ENCODE results near the gene SH3BP1. TPM values are rescaled to one million over a fixed set of nuclear protein-coding genes. Genes with fewer than 3 reads are reported as not detected.
"Not testable (repeated sequence)": the region's sequence is repeated elsewhere in the genome, so short reads cannot be mapped to it uniquely, and the experiment has no call there.

SH3BP1 gene
- total and polyA plus RNA-seq, 2 experiments from 2014 or later = 9.5 to 46.7 TPM

GRCh38 chr22:37692627-37693285 is 53.3 kb downstream of the SH3BP1 start:
- H3K4me2 ChIP-seq = no peak overlapping the region
- no peak for DNase-seq (ENCODE audit: low spot score)
- Mint-ChIP-seq H3K27me3 (ENCODE audit: insufficient read depth, low read depth, poor library complexity) (peaks cover 16% of the 10 kb centered on the region), H3K9me3 (no peaks in the 10 kb centered on the region), H3K4me3 (no peak overlapping the region), H3K27ac (no peak overlapping the region), H3K4me1 (peaks cover 5% of the 10 kb centered on the region), H3K36me3 (ENCODE audit: low read depth) (peaks cover 42% of the 10 kb centered on the region)
- no peak overlapping the region for H3K27ac ChIP-seq (ENCODE audit: low read depth)
- no peaks in the 10 kb centered on the region for H3K27me3 ChIP-seq (ENCODE audit: insufficient read depth)
- H3K36me3 ChIP-seq (ENCODE audit: insufficient read depth) = no peaks in the 10 kb centered on the region
- no peak overlapping the region for H2AFZ ChIP-seq
- H3K79me2 ChIP-seq (replicated peaks; ENCODE audit: insufficient read depth) = peaks cover under 1% of the 10 kb centered on the region; the same call in 1 of the 2 replicates
- no peaks in the 10 kb centered on the region for H4K20me1 ChIP-seq (replicated peaks; ENCODE audit: insufficient read depth)
- peaks cover 6% of the 10 kb centered on the region for H3K4me1 ChIP-seq (ENCODE audit: insufficient read depth)
- peaks cover 8% of the 10 kb centered on the region for H3F3A ChIP-seq (replicated peaks; ENCODE audit: low read depth)
- ATAC-seq = no peak
- no peak for TF ChIP-seq ZNF114 (CRISPR knock-in tag; IDR thresholded peaks at IDR 0.05)
- TF ChIP-seq CREB1 (CRISPR knock-in tag; IDR thresholded peaks at IDR 0.05; ENCODE audit: low read depth) = no peak
- no peak for TF ChIP-seq ZNF462 (CRISPR knock-in tag; IDR thresholded peaks at IDR 0.05)
- no peak for TF ChIP-seq NANOG (IDR thresholded peaks at IDR 0.05; ENCODE audit: borderline replicate concordance)
- no peak for TF ChIP-seq ZNF331 (CRISPR knock-in tag; IDR thresholded peaks at IDR 0.05; ENCODE audit: low read depth)
- TF ChIP-seq POLR2AphosphoS5 (IDR thresholded peaks at IDR 0.05; ENCODE audit: low read depth) = no peak
- TF ChIP-seq, protein P1, sequence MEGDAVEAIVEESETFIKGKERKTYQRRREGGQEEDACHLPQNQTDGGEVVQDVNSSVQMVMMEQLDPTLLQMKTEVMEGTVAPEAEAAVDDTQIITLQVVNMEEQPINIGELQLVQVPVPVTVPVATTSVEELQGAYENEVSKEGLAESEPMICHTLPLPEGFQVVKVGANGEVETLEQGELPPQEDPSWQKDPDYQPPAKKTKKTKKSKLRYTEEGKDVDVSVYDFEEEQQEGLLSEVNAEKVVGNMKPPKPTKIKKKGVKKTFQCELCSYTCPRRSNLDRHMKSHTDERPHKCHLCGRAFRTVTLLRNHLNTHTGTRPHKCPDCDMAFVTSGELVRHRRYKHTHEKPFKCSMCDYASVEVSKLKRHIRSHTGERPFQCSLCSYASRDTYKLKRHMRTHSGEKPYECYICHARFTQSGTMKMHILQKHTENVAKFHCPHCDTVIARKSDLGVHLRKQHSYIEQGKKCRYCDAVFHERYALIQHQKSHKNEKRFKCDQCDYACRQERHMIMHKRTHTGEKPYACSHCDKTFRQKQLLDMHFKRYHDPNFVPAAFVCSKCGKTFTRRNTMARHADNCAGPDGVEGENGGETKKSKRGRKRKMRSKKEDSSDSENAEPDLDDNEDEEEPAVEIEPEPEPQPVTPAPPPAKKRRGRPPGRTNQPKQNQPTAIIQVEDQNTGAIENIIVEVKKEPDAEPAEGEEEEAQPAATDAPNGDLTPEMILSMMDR (conservative IDR thresholded peaks at IDR 0.05; ENCODE audit: low read depth in 2 of 2) = no peak
- no peak for TF ChIP-seq ETS1 (IDR thresholded peaks at IDR 0.05)
- no peak for TF ChIP-seq JUNB (IDR thresholded peaks at IDR 0.05; ENCODE audit: unreplicated experiment)
- no peak for TF ChIP-seq EZH2phosphoT487 (IDR thresholded peaks at IDR 0.05; ENCODE audit: unreplicated experiment)
- no peak for TF ChIP-seq EZH2 (IDR thresholded peaks at IDR 0.05; ENCODE audit: low read depth, unreplicated experiment)
- H3K4me3 ChIP-seq = no peak overlapping the region
- no peaks in the 10 kb centered on the region for H3K9me2 ChIP-seq (ENCODE audit: insufficient read depth)

GRCh38 chr22:37694131-37694530 is 54.7 kb downstream of the SH3BP1 start:
- H3K4me1 Mint-ChIP-seq; H3F3A ChIP-seq (replicated peaks; ENCODE audit: low read depth); H3K36me3 ChIP-seq (ENCODE audit: insufficient read depth); ATAC-seq; H3K27me3 ChIP-seq (ENCODE audit: insufficient read depth); H3K9me3 Mint-ChIP-seq; H3K9me2 ChIP-seq (ENCODE audit: insufficient read depth); H3K4me3 Mint-ChIP-seq; H4K20me1 ChIP-seq (replicated peaks; ENCODE audit: insufficient read depth); H2AFZ ChIP-seq; H3K4me3 ChIP-seq; H3K27ac ChIP-seq (ENCODE audit: low read depth); H3K79me2 ChIP-seq (replicated peaks; ENCODE audit: insufficient read depth); DNase-seq (ENCODE audit: low spot score); H3K27ac Mint-ChIP-seq; H3K4me2 ChIP-seq; H3K4me1 ChIP-seq (ENCODE audit: insufficient read depth): not testable (repeated sequence)
- Mint-ChIP-seq H3K27me3 (ENCODE audit: insufficient read depth, low read depth, poor library complexity) (peaks cover 17% of the 10 kb centered on the region), H3K36me3 (ENCODE audit: low read depth) (peaks cover 34% of the 10 kb centered on the region)

Measured in GM23338 (cell line).